ENCODE measurements around the gene RHOT2. TPM values are rescaled to one million over a fixed set of nuclear protein-coding genes. Genes with fewer than 3 reads are reported as not detected.

RHOT2 gene
- total RNA-seq, 1 experiment from 2014 or later: 210 TPM

DNA sequence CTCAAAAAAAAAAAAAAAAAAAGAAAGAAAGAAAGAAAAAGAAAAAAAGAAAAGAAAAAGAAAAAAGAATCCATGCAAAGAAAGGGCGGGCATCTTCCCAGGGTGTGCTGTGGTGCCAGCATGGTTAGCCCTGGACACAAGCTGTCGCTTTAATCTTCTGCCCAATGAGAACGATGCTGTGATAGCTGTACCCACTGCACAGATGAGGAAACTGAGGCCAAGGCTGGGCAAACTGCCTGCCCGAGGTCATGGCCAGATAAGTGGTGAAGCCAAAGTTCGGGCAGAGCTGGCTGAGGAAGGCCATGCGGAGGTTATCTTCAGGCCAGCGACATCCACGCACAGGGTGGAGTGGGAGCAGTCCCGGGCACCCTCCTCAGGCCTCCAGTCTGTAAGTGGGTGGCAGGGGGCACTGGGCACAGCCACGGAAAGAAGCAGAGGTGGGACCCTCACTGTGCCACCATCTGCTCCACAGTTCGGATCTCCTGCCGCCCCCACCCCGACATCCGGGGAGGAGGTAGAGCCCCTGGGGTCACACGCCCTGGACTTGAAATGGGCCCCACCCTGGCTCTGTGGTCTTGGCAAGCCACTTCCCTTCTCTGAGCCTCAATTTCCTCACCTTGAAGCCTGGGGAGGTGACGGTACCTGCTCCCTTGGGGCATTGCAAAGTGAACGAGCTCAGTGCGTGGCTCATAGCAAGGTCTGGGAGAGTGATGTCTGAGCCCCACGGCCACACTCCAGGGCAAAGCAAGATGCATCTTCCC is 31.2 kb downstream of the RHOT2 start:
- Histone ChIP-seq H3K4me1 (ENCODE audit: insufficient read depth, low read length) (no peaks in the 10 kb centered on the region), H2BK5ac (ENCODE audit: insufficient read length, low read length) (no peak overlapping the region), H3K23ac (ENCODE audit: insufficient read length, low read depth, low read length) (no peak overlapping the region), H2BK20ac (ENCODE audit: low read depth, low read length, poor library complexity, severe bottlenecking) (no peak overlapping the region), H3T11ph (ENCODE audit: low read length) (no peak overlapping the region), H3K4ac (ENCODE audit: low read depth, low read length) (no peak overlapping the region), H2AK5ac (ENCODE audit: insufficient read length, low read length) (no peak overlapping the region), H2AFZ (ENCODE audit: low read length) (no peak overlapping the region), H2BK120ac (ENCODE audit: low read depth, low read length, poor library complexity, severe bottlenecking) (no peak overlapping the region), H4K8ac (replicated peaks; ENCODE audit: insufficient read length, low read depth, low read length) (no peak overlapping the region), H3K4me2 (ENCODE audit: insufficient read depth, insufficient read length, low read length) (no peak overlapping the region), H3K18ac (ENCODE audit: insufficient read length, low read depth, low read length) (no peak overlapping the region), H3K9me3 (ENCODE audit: control insufficient read depth, low read depth, low read length) (no peaks in the 10 kb centered on the region), H2BK15ac (ENCODE audit: low read depth, low read length) (no peak overlapping the region), H3K14ac (ENCODE audit: insufficient read depth, low read length) (no peak overlapping the region), H3K9ac (ENCODE audit: extremely low read depth, insufficient read length, low read length) (no peak overlapping the region), H2BK12ac (ENCODE audit: insufficient read length, low read depth, low read length) (no peak overlapping the region), H3K27ac (ENCODE audit: insufficient read length, low read depth, low read length) (no peak overlapping the region), H3K79me2 (ENCODE audit: insufficient read depth, low read length) (no peaks in the 10 kb centered on the region), H3K27me3 (ENCODE audit: insufficient read depth, low read length) (peaks cover 39% of the 10 kb centered on the region), H3K56ac (ENCODE audit: insufficient read length, low read depth, low read length) (no peak overlapping the region), H4K91ac (ENCODE audit: insufficient read length, low read depth, low read length) (no peak overlapping the region), H4K5ac (ENCODE audit: insufficient read length, low read depth, low read length) (no peak overlapping the region), H3K79me1 (ENCODE audit: insufficient read depth, low read depth, low read length, poor library complexity, severe bottlenecking) (no peaks in the 10 kb centered on the region), H3K23me2 (ENCODE audit: insufficient read length, low read depth, low read length, poor library complexity, severe bottlenecking) (peaks cover 15% of the 10 kb centered on the region), H4K20me1 (ENCODE audit: control insufficient read depth, insufficient read depth, insufficient read length) (no peaks in the 10 kb centered on the region)
- DNase-seq: no peak
- peaks cover 94% of the 10 kb centered on the region for H3K27me3 Mint-ChIP-seq (ENCODE audit: low read depth)
- peaks cover 0 to 3% (median 0%) of the 10 kb centered on the region in 3 experiments; a peak in 2 of 7 replicates for H3K36me3 Mint-ChIP-seq (ENCODE audit: insufficient read depth in 1 of 3, low read depth in 3 of 3)
- no peak overlapping the region for H3K4me3 Mint-ChIP-seq
- no peaks in the 10 kb centered on the region for H3K9me3 Mint-ChIP-seq
- H3K4me1 Mint-ChIP-seq: peaks cover 0 to 12% of the 10 kb centered on the region in 2 experiments; a peak in 2 of 4 replicates
- no CpG with 5 or more reads among the region's 19 CpGs for WGBS (ENCODE audit: extremely low coverage, insufficient read length, low lambda C conversion rate)
- H3K27ac Mint-ChIP-seq: no peak overlapping the region
- TF ChIP-seq, protein P1, sequence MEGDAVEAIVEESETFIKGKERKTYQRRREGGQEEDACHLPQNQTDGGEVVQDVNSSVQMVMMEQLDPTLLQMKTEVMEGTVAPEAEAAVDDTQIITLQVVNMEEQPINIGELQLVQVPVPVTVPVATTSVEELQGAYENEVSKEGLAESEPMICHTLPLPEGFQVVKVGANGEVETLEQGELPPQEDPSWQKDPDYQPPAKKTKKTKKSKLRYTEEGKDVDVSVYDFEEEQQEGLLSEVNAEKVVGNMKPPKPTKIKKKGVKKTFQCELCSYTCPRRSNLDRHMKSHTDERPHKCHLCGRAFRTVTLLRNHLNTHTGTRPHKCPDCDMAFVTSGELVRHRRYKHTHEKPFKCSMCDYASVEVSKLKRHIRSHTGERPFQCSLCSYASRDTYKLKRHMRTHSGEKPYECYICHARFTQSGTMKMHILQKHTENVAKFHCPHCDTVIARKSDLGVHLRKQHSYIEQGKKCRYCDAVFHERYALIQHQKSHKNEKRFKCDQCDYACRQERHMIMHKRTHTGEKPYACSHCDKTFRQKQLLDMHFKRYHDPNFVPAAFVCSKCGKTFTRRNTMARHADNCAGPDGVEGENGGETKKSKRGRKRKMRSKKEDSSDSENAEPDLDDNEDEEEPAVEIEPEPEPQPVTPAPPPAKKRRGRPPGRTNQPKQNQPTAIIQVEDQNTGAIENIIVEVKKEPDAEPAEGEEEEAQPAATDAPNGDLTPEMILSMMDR (conservative IDR thresholded peaks at IDR 0.05): no peak

Data from H9 (cell line).